K562 (cell line): Measurements from ENCODE around the gene SLC49A4. TPM values are rescaled to one million over a fixed set of nuclear protein-coding genes. Genes with fewer than 3 reads are reported as not detected.

ENCODE experiments used
- ATAC-seq: fragments of 200-7000 bp; cut with Tn5 transposase; 3 replicates; pipeline ENCODE4 v1.9.1; 2020; ENCODE audit warnings: moderate library complexity
- BruUV-seq: library from RNA; stranded (reverse); fragments of 400-500 nt; replicated peaks from 2 replicates; lab custom pipeline; 2021; lab: Mats Ljungman, UMichigan
- CTCF ChIA-PET: fragments of 300-600 bp; formaldehyde crosslinking; extraction: SDS; loops from one replicate; lab custom pipeline; 2021; ENCODE audit warnings: low intra/inter-chr PET ratio; lab: Yijun Ruan, JAX
- POLR2A ChIA-PET: fragments of 300-600, 350-650 bp; sonication (Branson Sonifier 250); formaldehyde crosslinking; extraction: SDS; loops from one replicate; lab custom pipeline; 2021; ENCODE audit warnings: antibody characterized with exemption, inconsistent platforms; lab: Yijun Ruan, JAX
- DNase-seq, 4 experiments: peaks; one replicate each; pipeline versions ENCODE4 v3.0.0 to v3.0.0-alpha.2; 2011 to 2018; ENCODE audit warnings: low spot score in 3 of 4, mixed read lengths in 3 of 4; ENCODE audit errors: extremely low read depth in 1 of 4
- FAIRE-seq: peaks from 2 replicates; lab custom pipeline; 2011; peaks lifted over from hg19 to GRCh38; lab: Jason Lieb, UNC
- H2AFZ ChIP-seq: 2 replicates; pipeline ENCODE4 v1.6.0; 2011; ENCODE audit warnings: low read depth, low read length, control low read depth, inconsistent platforms
- H3K27ac ChIP-seq: fragments of 200-600 bp; 3 replicates; pipeline ENCODE4 v1.8.0; 2011; ENCODE audit warnings: low read depth, mild to moderate bottlenecking, control low read depth, inconsistent platforms, low read length, moderate library complexity, mixed read lengths; ENCODE audit errors: extremely low read depth
- H3K27me3 ChIP-seq, 2 experiments: fragments of 300-600 bp in 1 of 2; 2 replicates in 1 of 2; 3 replicates in 1 of 2; pipeline versions ENCODE4 v1.6.0 to v1.8.0; 2011; ENCODE audit warnings: inconsistent platforms in 2 of 2, low read length in 2 of 2, mild to moderate bottlenecking in 1 of 2, mixed read lengths in 1 of 2, moderate library complexity in 1 of 2; ENCODE audit not compliant: control insufficient read depth in 2 of 2, insufficient read depth in 2 of 2
- H3K36me3 ChIP-seq: fragments of 300-600 bp; 3 replicates; pipeline ENCODE4 v1.8.0; 2011; ENCODE audit warnings: mild to moderate bottlenecking, low read length, inconsistent platforms; ENCODE audit not compliant: control insufficient read depth, insufficient read depth
- H3K4me1 ChIP-seq, 2 experiments: fragments of 200-600 bp in 1 of 2; replicated peaks in 1 of 2; 2 replicates in 1 of 2; 3 replicates in 1 of 2; pipeline versions ENCODE4 v1.5.1 to v1.8.0; 2011; ENCODE audit warnings: inconsistent platforms in 2 of 2, low read length in 2 of 2, mild to moderate bottlenecking in 1 of 2, mixed read lengths in 1 of 2, moderate library complexity in 1 of 2; ENCODE audit not compliant: control insufficient read depth in 2 of 2, insufficient read depth in 2 of 2
- H3K4me2 ChIP-seq: 2 replicates; pipeline ENCODE4 v1.6.1; 2011; ENCODE audit warnings: low read length, control low read depth, inconsistent platforms, mixed read lengths; ENCODE audit not compliant: insufficient read depth
- H3K4me3 ChIP-seq: fragments of 200-600 bp; sonication (generic), shearing (Covaris generic); 2 replicates; pipeline ENCODE4 v1.5.1; 2016; ENCODE audit warnings: control low read depth, inconsistent platforms
- H3K79me2 ChIP-seq: fragments of 200-600 bp; 3 replicates; pipeline ENCODE4 v1.8.0; 2011; ENCODE audit warnings: low read length, inconsistent platforms; ENCODE audit not compliant: control insufficient read depth, insufficient read depth
- H3K9ac ChIP-seq, 2 experiments: 2 replicates each; pipeline versions ENCODE4 v1.6.0 to v1.6.1; 2011; ENCODE audit warnings: low read depth in 2 of 2, low read length in 2 of 2, control low read depth in 1 of 2, inconsistent platforms in 1 of 2, mild to moderate bottlenecking in 1 of 2, mixed read lengths in 1 of 2; ENCODE audit not compliant: insufficient read depth in 1 of 2
- H3K9me1 ChIP-seq: one replicate; pipeline ENCODE4 v1.6.0; 2011; ENCODE audit warnings: inconsistent platforms, mild to moderate bottlenecking, low read length, moderate library complexity; ENCODE audit not compliant: control insufficient read depth, insufficient read depth
- H3K9me3 ChIP-seq: replicated peaks from 2 replicates; pipeline ENCODE4 v1.5.1; 2011; ENCODE audit warnings: low read depth, low read length, inconsistent platforms; ENCODE audit not compliant: control insufficient read depth, insufficient read depth
- H4K20me1 ChIP-seq: replicated peaks from 2 replicates; pipeline ENCODE4 v1.6.1; 2011; ENCODE audit warnings: low read length, inconsistent platforms, mixed read lengths; ENCODE audit not compliant: control insufficient read depth, insufficient read depth
- C11orf30 ChIP-seq: fragments of 450-650 bp; IDR thresholded peaks from 2 replicates; pipeline ENCODE4 v1.6.1; 2016; ENCODE audit warnings: low read depth, mild to moderate bottlenecking
- CHD1 ChIP-seq: fragments of 200-600 bp; sonication (generic); IDR thresholded peaks from one replicate; pipeline ENCODE4 v1.6.1; 2012; ENCODE audit warnings: mild to moderate bottlenecking, moderate library complexity, low read length, inconsistent platforms
- ELF1 ChIP-seq: fragments of 200-800 bp; sonication (Bioruptor generic); IDR thresholded peaks from 2 replicates; pipeline ENCODE4 v1.6.1; 2016; ENCODE audit warnings: missing genetic modification characterization, missing compliant biosample characterization
- ETV6 ChIP-seq, 3 experiments: fragments of 150-350 bp in 1 of 3; sonication (generic) in 1 of 3; formaldehyde crosslinking in 1 of 3; IDR thresholded peaks; 2 replicates each; pipeline versions ENCODE4 v1.6.1 to v1.8.0; 2014 to 2022; ENCODE audit warnings: borderline replicate concordance in 2 of 3, low read depth in 2 of 3, antibody characterized with exemption in 1 of 3, low read length in 1 of 3, mild to moderate bottlenecking in 1 of 3, missing genetic modification reagents in 1 of 3
- HNRNPK ChIP-seq: fragments of 200-400 bp; formaldehyde crosslinking; IDR thresholded peaks from one replicate; pipeline ENCODE4 v1.6.1; 2018; ENCODE audit warnings: mild to moderate bottlenecking, low read depth, low read length; ENCODE audit not compliant: poor library complexity, severe bottlenecking
- MEF2D ChIP-seq: conservative IDR thresholded peaks from 2 replicates; pipeline ENCODE4 v1.6.1; 2016; ENCODE audit warnings: low read depth, missing genetic modification characterization, missing compliant biosample characterization
- PCBP1 ChIP-seq: fragments of 200-400 bp; formaldehyde crosslinking; IDR thresholded peaks from 2 replicates; pipeline ENCODE4 v1.6.1; 2018; ENCODE audit warnings: mild to moderate bottlenecking, low read depth, low read length; ENCODE audit not compliant: poor library complexity, severe bottlenecking
- RBM34 ChIP-seq: fragments of 200-400 bp; formaldehyde crosslinking; IDR thresholded peaks from 2 replicates; pipeline ENCODE4 v1.6.1; 2018; ENCODE audit warnings: low read length, borderline replicate concordance; ENCODE audit not compliant: insufficient read depth
- ZNF785 ChIP-seq: fragments of 250-450 bp; sonication (Bioruptor Pico); IDR thresholded peaks from 2 replicates; pipeline ENCODE4 v1.4.0; 2020; ENCODE audit warnings: mild to moderate bottlenecking
- WGBS: fragments of 100-300 bp; shearing (Covaris generic); methylation state at CpG from one replicate; pipeline ENCODE4 v1.1.6; 2016; ENCODE audit warnings: low coverage, mixed read lengths; ENCODE audit not compliant: insufficient coverage; ENCODE audit errors: missing lambda C conversion rate; 5-methylcytosine and 5-hydroxymethylcytosine counted together
- in situ Hi-C: fragments of 300-500 bp; cut with MboI; formaldehyde crosslinking; loops from 4 replicates; pipeline ENCODE4 v1.15.0; 2018; ENCODE audit warnings: inconsistent platforms, mixed read lengths
- intact Hi-C: fragments of 100-400 bp; cut with micrococcal nuclease; formaldehyde crosslinking; loops from 2 replicates; pipeline ENCODE4 v1.14.2; 2022
- polyA plus RNA-seq, 8 experiments: library from polyadenylated mRNA; depleted of rRNA in 4 of 8; stranded (reverse) in 5 of 8; unstranded in 3 of 8; fragments of >200 nt; fragmentation: Nextera tagmentation in 2 of 8; fragmentation: Illumina TruSeq in 1 of 8; extraction: Ambion mirVana in 2 of 8; extraction: Trizol in 1 of 8; gene quantifications; 2 replicates each; pipeline versions ENCODE4 v1.2.1 to v1.2.3, GENCODE V29; 2011 to 2014; ENCODE audit warnings: inconsistent platforms in 1 of 8, missing spikeins in 1 of 8
- total RNA-seq, 7 experiments: library from RNA; depleted of rRNA in 6 of 7; stranded (reverse); fragments of >200 nt in 6 of 7; fragmentation: Illumina TruSeq in 2 of 7; extraction: Trizol in 2 of 7; gene quantifications; 2 replicates each; pipeline versions ENCODE4 v1.2.1 to v1.2.3, GENCODE V29; 2011 to 2021; ENCODE audit warnings: low replicate concordance in 1 of 7
- TF ChIP-seq, protein P1 (sequence below): fragments of 250-450 bp; sonication (Bioruptor Pico); IDR thresholded peaks from 2 replicates; pipeline ENCODE4 v1.5.0; 2020; ENCODE audit warnings: mild to moderate bottlenecking

Gene SLC49A4
- total and polyA plus RNA-seq, 9 of the 15 experiments (the other 6 are each of a cell fraction or from before 2014, with no cell fraction given), result 0.15 to 1.3 (median 0.83) TPM

DNA sequence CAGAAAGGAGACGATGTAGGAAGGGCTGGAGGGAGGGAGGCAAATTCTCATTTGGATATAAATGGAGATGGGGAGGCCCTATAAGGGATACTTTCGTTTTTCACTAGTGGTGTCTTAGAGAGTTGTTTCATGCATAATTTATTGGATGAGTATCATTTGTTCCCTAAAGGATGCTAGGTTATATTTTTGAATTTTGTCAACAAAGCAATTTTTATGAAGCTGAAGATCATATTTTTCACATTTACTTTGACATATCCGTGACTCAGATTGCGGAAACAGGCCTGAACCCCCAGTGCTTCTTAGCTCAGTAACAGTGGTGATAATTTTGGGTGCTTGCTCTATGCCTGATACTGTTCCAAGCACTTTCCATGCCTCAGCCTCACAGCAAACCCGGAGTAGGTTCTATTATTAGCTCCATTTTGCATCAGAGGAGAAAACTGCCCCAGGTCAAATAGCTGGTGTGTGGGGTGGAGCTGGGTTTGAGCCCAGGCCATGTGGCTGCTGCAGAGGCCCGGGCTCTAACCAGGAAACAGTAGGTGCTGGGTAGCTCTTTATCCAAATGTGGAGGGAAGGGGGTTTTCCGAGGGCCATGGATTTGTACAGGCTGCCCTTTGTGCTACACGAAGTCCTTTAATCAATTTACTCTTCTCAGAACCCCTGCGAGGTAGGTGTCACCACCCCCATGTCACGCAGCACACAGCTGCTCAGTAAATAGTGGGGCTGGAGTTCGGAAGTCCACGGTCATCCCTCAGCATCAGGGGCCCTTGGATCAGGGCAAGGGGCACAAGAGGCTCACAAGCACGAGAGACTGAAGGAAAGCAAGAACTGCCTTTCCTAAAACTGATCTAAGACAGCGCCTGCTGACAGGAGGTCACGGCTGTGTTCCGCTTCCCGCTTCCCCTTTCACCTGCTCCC, 99.1 kb downstream of the SLC49A4 start:
- POLR2A ChIA-PET, result interaction anchor here (0.9 kb wide), 1 partner anchor 10 kb away, joined by 3 read pairs; no protein-coding TSS in a partner anchor
- Histone ChIP-seq H3K27me3 (peaks cover 9 to 29% of the 10 kb centered on the region in 2 experiments; a peak in 4 of 5 replicates), H2AFZ (no peak overlapping the region), H3K27ac (no peak overlapping the region), H3K4me2 (no peak overlapping the region), H3K79me2 (no peaks in the 10 kb centered on the region), H3K4me1 (no peaks in the 10 kb centered on the region), H3K9me1 (no peaks in the 10 kb centered on the region), H3K9me3 (no peaks in the 10 kb centered on the region), H3K36me3 (no peaks in the 10 kb centered on the region), H3K9ac (no peak overlapping the region), H4K20me1 (no peaks in the 10 kb centered on the region), H3K4me3 (no peak overlapping the region)
- in situ Hi-C loops, result no loop called here
- ATAC-seq, result no peak
- intact Hi-C loops, result no loop called here
- CTCF ChIA-PET, result no interaction called here
- WGBS, result 17% methylated on average over 15 of the region's 17 CpGs
- BruUV-seq, result no TSS peak
- FAIRE-seq, result no peak
- no peak for DNase-seq
- TF ChIP-seq ELF1 (no peak), ZNF785 (CRISPR knock-in tag) (no peak), RBM34 (no peak), PCBP1 (no peak), ETV6 (IDR thresholded peaks at IDR 0.05; ENCODE audit: borderline replicate concordance in 1 of 2, low read depth in 2 of 2, low read length in 1 of 2) (no peak), ETV6 (CRISPR knock-in tag; IDR thresholded peaks at IDR 0.05; ENCODE audit: borderline replicate concordance) (no peak), C11orf30 (peak; percentile 34; the same call in 1 of the 2 replicates), HNRNPK (no peak), CHD1 (no peak), MEF2D (tag) (no peak)
- TF ChIP-seq, protein P1, sequence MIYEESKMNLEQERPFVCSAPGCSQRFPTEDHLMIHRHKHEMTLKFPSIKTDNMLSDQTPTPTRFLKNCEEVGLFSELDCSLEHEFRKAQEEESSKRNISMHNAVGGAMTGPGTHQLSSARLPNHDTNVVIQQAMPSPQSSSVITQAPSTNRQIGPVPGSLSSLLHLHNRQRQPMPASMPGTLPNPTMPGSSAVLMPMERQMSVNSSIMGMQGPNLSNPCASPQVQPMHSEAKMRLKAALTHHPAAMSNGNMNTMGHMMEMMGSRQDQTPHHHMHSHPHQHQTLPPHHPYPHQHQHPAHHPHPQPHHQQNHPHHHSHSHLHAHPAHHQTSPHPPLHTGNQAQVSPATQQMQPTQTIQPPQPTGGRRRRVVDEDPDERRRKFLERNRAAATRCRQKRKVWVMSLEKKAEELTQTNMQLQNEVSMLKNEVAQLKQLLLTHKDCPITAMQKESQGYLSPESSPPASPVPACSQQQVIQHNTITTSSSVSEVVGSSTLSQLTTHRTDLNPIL, result no peak
